HK-2 (cell line): Measurements from ENCODE around the gene DNMT3A.
"Not testable (repeated sequence)": the region's sequence is repeated elsewhere in the genome, so short reads cannot be mapped to it uniquely, and the experiment has no call there.

ENCODE experiments used
- DNase-seq: peaks from one replicate; pipeline ENCODE4 v3.0.0-alpha.2; 2018; ENCODE audit not compliant: unreplicated experiment

DNMT3A gene

GRCh38 chr2:25284756-25285155 is 57.0 kb downstream of the DNMT3A start:
- DNase-seq = no peak

GRCh38 chr2:25283921-25284320 is 57.8 kb downstream of the DNMT3A start:
- DNase-seq = no peak

DNA sequence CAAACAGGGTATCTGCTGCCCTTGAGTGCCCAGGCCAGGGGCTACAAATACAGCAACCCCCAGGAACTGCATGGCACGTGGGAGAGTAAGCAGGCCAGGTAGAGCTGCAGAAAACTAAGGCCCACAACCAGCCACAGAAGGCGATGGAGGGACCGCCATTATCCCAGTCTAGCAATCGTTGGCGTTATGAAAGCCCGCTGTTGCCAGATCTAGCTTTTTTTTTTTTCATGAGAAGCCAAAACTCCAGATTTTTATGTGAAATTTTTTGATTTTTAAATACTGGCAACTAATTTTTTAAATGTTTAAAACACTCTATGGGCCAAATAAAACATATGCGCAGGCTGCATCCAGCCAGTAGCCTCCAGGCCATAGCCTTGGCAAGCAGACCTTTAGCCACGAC is 59.8 kb downstream of the DNMT3A start:
- no peak for DNase-seq

GRCh38 chr2:25281522-25281921 is 60.2 kb downstream of the DNMT3A start:
- DNase-seq = no peak

- DNase-seq = no peak
Observed at GRCh38 chr2:25280051-25280687, 61.6 kb downstream of the DNMT3A start.

DNA sequence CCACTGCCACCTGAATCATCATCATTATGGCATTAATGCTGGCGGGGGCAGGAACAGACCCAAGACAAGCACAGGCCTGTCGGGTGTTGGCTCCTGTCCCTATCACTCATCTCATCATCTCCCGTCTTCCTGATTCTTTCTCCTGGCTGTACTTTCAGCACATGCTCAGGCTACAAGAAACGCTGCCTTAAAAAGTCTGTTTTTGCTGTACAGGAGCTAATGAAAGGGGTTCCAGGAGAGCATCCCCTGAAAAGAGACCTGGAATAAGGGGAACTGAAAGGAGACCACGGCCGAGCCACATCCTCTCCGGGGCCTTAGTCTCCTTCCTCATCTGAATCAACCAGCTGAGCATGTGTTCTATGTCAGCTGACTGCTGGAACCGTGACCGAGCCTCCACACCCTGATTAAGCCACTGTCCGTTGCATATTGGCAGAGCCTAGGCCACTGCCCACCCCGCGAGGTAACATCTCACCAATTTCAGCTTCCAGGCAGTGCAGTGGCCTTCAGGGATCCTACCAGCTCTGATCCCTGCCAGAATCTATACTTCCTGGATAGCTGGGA is 62.6 kb downstream of the DNMT3A start:
- DNase-seq = no peak

- no peak for DNase-seq
Observed at GRCh38 chr2:25276569-25277465, 64.9 kb downstream of the DNMT3A start.

GRCh38 chr2:25275575-25275965 is 66.2 kb downstream of the DNMT3A start:
- no peak for DNase-seq

DNA sequence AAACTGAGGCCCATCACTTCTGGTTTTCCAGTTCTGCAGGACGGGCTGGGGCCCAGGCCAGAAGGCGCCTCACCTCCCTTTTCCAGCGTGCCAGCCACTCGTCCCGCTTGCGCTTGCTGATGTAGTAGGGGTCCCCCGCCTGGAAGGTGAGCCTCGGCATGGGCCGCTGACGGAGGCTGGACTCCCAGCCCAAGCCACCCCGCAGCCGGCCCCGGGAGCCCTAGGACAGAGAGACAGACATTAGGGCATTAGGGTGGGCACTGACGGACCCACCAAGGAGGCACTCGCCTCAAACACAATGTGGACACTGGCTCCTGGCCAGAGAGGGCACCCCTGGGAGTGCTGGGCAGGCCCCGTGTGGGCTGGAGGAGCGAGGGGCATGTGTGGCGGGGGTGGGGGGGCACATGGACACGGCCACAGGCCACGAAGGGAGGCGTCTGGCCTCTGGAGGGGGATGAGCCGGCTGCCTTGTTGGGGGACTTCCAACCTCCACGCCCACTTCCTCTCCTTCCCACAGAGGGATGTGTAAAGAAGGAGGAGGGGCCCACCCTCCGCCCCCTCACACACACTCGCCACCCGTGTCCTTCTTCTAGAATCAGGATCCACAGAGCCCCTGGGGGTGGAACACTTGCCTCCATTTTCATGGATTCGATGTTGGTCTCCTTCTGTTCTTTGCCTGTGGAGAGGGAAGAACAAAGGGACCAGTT is 66.7 kb downstream of the DNMT3A start:
- DNase-seq = no peak

- no peak for DNase-seq
Observed at GRCh38 chr2:25273985-25274535, 67.7 kb downstream of the DNMT3A start.

GRCh38 chr2:25272705-25273104 is 69.0 kb downstream of the DNMT3A start:
- DNase-seq = not testable (repeated sequence)

- DNase-seq = no peak
Observed at GRCh38 chr2:25270061-25270460, 71.7 kb downstream of the DNMT3A start.

GRCh38 chr2:25269233-25269632 is 72.5 kb downstream of the DNMT3A start:
- DNase-seq = no peak

GRCh38 chr2:25268139-25268538 is 73.6 kb downstream of the DNMT3A start:
- DNase-seq = peak; percentile 38

- DNase-seq = no peak
Observed at GRCh38 chr2:25266399-25266798, 75.3 kb downstream of the DNMT3A start.

- peak; percentile 19 for DNase-seq
Observed at GRCh38 chr2:25265802-25266201, 75.9 kb downstream of the DNMT3A start.

- no peak for DNase-seq
Observed at GRCh38 chr2:25265001-25265400, 76.7 kb downstream of the DNMT3A start.

DNA sequence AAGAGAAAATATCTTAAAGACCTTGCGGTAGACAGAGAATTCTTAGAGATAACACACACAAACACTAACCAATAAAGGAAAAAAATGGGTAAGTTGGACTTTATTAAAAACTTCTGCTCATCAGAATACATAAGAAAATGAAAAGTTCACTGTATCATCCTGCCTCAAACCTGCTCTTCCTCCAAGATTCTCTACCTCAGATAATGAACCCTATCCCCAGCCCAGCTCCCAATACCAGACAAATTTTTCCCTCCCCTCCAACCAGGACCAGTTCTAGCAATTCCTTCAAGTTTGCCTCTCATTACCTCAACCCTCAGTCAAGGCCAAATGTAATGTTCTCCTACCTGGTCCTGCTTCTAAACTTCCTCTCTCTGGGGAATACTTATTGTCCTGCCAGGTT is 79.4 kb downstream of the DNMT3A start:
- no peak for DNase-seq

DNA sequence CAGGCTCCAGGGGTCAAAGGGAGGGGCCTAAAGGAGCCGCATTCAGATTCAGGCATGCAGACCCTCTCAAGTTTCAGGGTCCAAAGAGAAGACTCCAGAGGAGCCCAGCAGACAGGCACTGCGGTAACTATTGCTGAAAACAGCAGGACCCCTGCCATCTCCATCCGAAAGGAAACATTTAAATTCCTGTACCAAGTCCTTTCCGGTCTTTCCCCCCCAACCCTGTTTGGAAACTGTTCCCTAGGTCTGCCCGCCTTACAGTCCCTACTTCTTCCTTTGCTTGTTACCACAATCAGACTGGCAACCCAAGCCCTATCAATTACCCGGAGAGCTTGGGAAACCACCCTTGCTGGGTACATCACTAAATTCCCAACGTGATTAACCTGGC is 82.0 kb downstream of the DNMT3A start:
- no peak for DNase-seq

GRCh38 chr2:25258847-25259736 is 82.6 kb downstream of the DNMT3A start:
- no peak for DNase-seq
